Measurements from ENCODE around the gene ALDH3B2.

The ALDH3B2 gene

DNA sequence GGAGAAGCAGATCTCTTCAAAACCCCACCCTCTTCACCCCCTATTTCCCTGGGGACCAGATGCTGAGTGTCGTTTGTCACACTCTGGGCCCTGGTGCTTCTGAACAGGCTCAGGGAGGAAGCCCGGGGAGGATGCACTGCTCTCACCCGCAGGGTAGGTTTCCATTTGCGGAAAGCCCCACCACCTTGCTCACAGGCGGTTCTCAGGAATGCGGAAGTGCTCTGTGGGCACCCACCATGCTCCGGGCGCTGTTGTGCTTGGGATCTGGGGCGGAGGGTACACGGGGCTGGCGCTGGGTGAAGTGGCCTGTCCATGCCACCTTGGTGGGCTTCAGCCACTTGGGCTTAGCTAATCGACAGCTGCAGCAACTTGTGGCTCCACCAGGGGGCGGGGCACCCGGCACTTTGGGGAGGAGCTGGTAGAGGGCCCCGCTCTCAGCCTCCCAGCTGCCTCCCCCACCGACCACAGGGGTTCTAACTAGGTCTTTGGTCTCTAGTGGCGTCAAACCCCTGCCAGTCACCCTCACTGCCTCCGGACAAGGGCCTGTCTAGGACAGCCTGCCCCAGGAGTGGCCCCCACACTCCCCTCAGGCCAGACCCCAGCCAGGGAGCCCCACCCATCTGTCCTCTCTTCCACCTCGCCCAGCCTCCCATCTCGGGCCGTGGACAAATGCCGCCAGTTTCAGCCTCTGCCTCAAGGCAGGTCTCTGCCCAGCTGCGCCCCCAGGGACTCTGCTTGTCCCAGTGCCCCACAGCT, 60.3 kb downstream of the ALDH3B2 start:
- peak; percentile 89 for DNase-seq

DNA sequence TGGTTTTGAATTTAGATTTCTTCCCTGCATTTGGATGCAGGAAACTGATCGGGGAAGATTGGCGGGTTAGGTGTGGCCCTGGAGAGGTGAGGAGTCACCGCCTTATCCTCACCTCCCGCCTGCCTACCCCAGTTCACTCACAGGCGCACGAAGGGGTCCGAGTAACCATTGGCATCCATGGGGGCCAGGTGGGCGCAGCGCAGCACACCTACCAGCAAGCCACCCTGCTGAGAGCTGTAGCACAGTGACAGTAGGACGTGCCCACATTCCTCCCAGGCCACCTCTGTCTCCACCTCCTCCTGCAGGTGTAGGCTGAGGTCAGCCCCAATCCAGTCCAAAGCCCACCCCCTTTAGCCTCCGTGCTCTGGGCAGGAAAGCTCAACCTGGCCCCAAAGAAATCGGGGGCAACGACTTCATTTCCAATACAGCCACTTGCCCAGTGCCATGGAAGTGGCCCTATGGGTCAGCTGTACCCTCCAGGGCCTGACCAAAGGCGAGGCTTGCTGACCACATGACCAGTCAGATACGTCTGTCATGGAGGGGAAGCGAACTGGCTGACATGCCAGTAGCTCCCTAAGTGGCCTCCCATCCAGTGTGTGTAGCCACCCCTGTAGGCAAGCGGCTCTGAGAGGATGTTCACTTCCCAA, 61.0 kb downstream of the ALDH3B2 start:
- no peak for DNase-seq

DNA sequence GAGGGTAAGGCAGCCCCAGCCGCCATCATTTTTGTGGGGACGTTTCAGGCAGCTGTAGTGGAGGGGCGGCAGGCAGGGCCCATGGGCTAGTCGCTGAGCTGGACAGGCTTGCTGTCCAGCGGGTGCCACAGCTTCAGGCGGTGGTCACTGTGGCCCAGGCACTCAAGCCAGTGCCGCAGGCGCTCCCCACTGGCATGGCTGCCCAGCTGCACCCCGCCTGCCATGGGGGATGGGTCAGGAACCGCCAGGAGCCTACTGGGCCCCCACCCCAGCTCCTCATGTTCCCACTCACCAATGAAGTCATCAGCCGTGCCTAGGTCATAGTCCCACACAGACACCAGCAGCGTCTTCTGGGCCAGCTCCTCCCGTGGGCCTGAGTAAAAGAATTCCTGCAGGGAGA, 61.7 kb downstream of the ALDH3B2 start:
- DNase-seq: no peak

All from CD4-positive, alpha-beta T cell treated with Interleukin-21 for 1 hour (primary cell).